SK-N-SH (cell line): ENCODE measurements around the gene MAST4. TPM values are rescaled to one million over a fixed set of nuclear protein-coding genes. Genes with fewer than 3 reads are reported as not detected.

ENCODE experiments used
- CTCF ChIA-PET: fragments of 300-600, 350-600 bp; formaldehyde crosslinking; extraction: SDS; loops from one replicate; lab custom pipeline; 2021; lab: Yijun Ruan, JAX
- POLR2A ChIA-PET: fragments of 350-600 bp; sonication (Branson Sonifier 250); formaldehyde crosslinking; extraction: SDS; loops from one replicate; lab custom pipeline; 2020; ENCODE audit warnings: antibody characterized with exemption, inconsistent platforms; lab: Yijun Ruan, JAX
- DNase-seq: peaks from one replicate; pipeline ENCODE4 v3.0.0; 2012
- H2AFZ ChIP-seq: fragments of 200-600 bp; sonication (generic); 2 replicates; pipeline ENCODE4 v1.8.1; 2016; ENCODE audit warnings: antibody characterized with exemption, mild to moderate bottlenecking, low read depth
- H3F3A ChIP-seq: fragments of 200-600 bp; sonication (generic); replicated peaks from 2 replicates; pipeline ENCODE3; 2016; ENCODE audit warnings: antibody characterized with exemption, mild to moderate bottlenecking; ENCODE audit not compliant: insufficient read depth
- H3K27ac ChIP-seq, 2 experiments: fragments of 200-500 bp in 1 of 2; fragments of 200-600 bp in 1 of 2; sonication (Bioruptor generic) in 1 of 2; sonication (generic), shearing (Covaris generic) in 1 of 2; 2 replicates each; pipeline versions ENCODE4 v1.5.1 to v1.6.1; 2014 to 2016; ENCODE audit warnings: low read depth in 2 of 2, inconsistent platforms in 1 of 2, low read length in 1 of 2, mild to moderate bottlenecking in 1 of 2, mixed read lengths in 1 of 2
- H3K27me3 ChIP-seq: fragments of 200-600 bp; sonication (generic), shearing (Covaris generic); 2 replicates; pipeline ENCODE4 v1.6.1; 2016; ENCODE audit warnings: mixed run types; ENCODE audit not compliant: insufficient read depth
- H3K36me3 ChIP-seq, 2 experiments: fragments of 200-500 bp in 1 of 2; fragments of 200-600 bp in 1 of 2; sonication (Bioruptor generic) in 1 of 2; sonication (generic) in 1 of 2; replicated peaks in 1 of 2; 2 replicates each; pipeline versions ENCODE3 to v1.5.1; 2014 to 2016; ENCODE audit warnings: low read length in 1 of 2, mild to moderate bottlenecking in 1 of 2; ENCODE audit not compliant: insufficient read depth in 2 of 2, control insufficient read depth in 1 of 2
- H3K4me1 ChIP-seq, 2 experiments: fragments of 200-500 bp in 1 of 2; fragments of 200-600 bp in 1 of 2; sonication (Bioruptor generic) in 1 of 2; sonication (generic), shearing (Covaris generic) in 1 of 2; 2 replicates each; pipeline versions ENCODE4 v1.5.1 to v1.6.1; 2014 to 2016; ENCODE audit warnings: low read depth in 1 of 2, low read length in 1 of 2, mixed run types in 1 of 2; ENCODE audit not compliant: insufficient read depth in 2 of 2, control insufficient read depth in 1 of 2
- H3K4me2 ChIP-seq: fragments of 200-600 bp; sonication (generic), shearing (Covaris generic); 2 replicates; pipeline ENCODE4 v1.6.1; 2017; ENCODE audit warnings: mixed run types
- H3K4me3 ChIP-seq, 2 experiments: fragments of 200-500 bp in 1 of 2; fragments of 200-600 bp in 1 of 2; sonication (Bioruptor generic) in 1 of 2; sonication (generic), shearing (Covaris generic) in 1 of 2; 2 replicates each; pipeline versions ENCODE4 v1.5.1 to v1.8.1; 2014 to 2016; ENCODE audit warnings: low read depth in 2 of 2, inconsistent platforms in 1 of 2, low read length in 1 of 2, mild to moderate bottlenecking in 1 of 2, mixed read lengths in 1 of 2, moderate library complexity in 1 of 2
- H3K79me2 ChIP-seq: fragments of 200-600 bp; sonication (generic); 2 replicates; pipeline ENCODE4 v1.8.1; 2017; ENCODE audit warnings: mild to moderate bottlenecking; ENCODE audit not compliant: insufficient read depth
- H3K9ac ChIP-seq: fragments of 200-600 bp; sonication (generic); 2 replicates; pipeline ENCODE4 v1.6.1; 2017; ENCODE audit warnings: mixed run types
- H3K9me2 ChIP-seq: fragments of 200-600 bp; sonication (generic); 2 replicates; pipeline ENCODE4 v1.6.1; 2017; ENCODE audit warnings: mixed run types
- H3K9me3 ChIP-seq: fragments of 200-600 bp; sonication (generic); 2 replicates; pipeline ENCODE4 v1.6.1; 2017; ENCODE audit warnings: mixed run types, mild to moderate bottlenecking, moderate library complexity
- H4K20me1 ChIP-seq: fragments of 200-600 bp; sonication (generic); 2 replicates; pipeline ENCODE4 v1.6.1; 2017; ENCODE audit warnings: mild to moderate bottlenecking, mixed run types; ENCODE audit not compliant: insufficient read depth
- CHD2 ChIP-seq: fragments of 150-350 bp; IDR thresholded peaks from 2 replicates; pipeline ENCODE4 v1.6.1; 2018; ENCODE audit warnings: low read length; ENCODE audit not compliant: partially characterized antibody
- ELF1 ChIP-seq: IDR thresholded peaks from 2 replicates; pipeline ENCODE4 v1.4.0; 2012
- EZH2phosphoT487 ChIP-seq: fragments of 200-600 bp; sonication (generic); IDR thresholded peaks from 2 replicates; pipeline ENCODE4 v1.6.1; 2017; ENCODE audit warnings: low read depth, mixed run types, mild to moderate bottlenecking, antibody characterized with exemption, moderate library complexity, borderline replicate concordance
- FOSL2 ChIP-seq: IDR thresholded peaks from 2 replicates; pipeline ENCODE4 v1.4.0; 2012; ENCODE audit warnings: low read depth, mild to moderate bottlenecking, moderate library complexity, borderline replicate concordance
- FOXJ3 ChIP-seq: sonication (generic); formaldehyde crosslinking; IDR thresholded peaks from 2 replicates; pipeline ENCODE4 v1.5.1; 2020; ENCODE audit warnings: mild to moderate bottlenecking, missing genetic modification reagents
- GATA2 ChIP-seq: sonication (generic); formaldehyde crosslinking; IDR thresholded peaks from 2 replicates; pipeline ENCODE4 v1.5.0; 2020; ENCODE audit warnings: mild to moderate bottlenecking, missing genetic modification reagents
- JUND ChIP-seq: IDR thresholded peaks from 2 replicates; pipeline ENCODE4 v1.4.0; 2012
- MEF2A ChIP-seq: IDR thresholded peaks from 2 replicates; pipeline ENCODE4 v1.4.0; 2012; ENCODE audit warnings: low read depth, borderline replicate concordance
- NFIC ChIP-seq: IDR thresholded peaks from 2 replicates; pipeline ENCODE4 v1.4.0; 2012; ENCODE audit warnings: borderline replicate concordance
- NRF1 ChIP-seq: IDR thresholded peaks from 2 replicates; pipeline ENCODE4 v1.6.1; 2012; ENCODE audit warnings: low read depth, mild to moderate bottlenecking, low read length
- RAD21 ChIP-seq: IDR thresholded peaks from 2 replicates; pipeline ENCODE4 v1.6.1; 2012; ENCODE audit warnings: mild to moderate bottlenecking, low read length
- SIN3A ChIP-seq: IDR thresholded peaks from 2 replicates; pipeline ENCODE4 v1.6.1; 2012; ENCODE audit warnings: low read depth, mild to moderate bottlenecking, low read length, moderate library complexity, borderline replicate concordance
- SMC3 ChIP-seq: IDR thresholded peaks from 2 replicates; pipeline ENCODE4 v1.6.1; 2012; ENCODE audit warnings: low read depth, low read length, improper control_type of control experiment
- TAF1 ChIP-seq: IDR thresholded peaks from 2 replicates; pipeline ENCODE4 v1.6.1; 2012; ENCODE audit warnings: low read depth, mild to moderate bottlenecking, low read length, moderate library complexity, borderline replicate concordance
- TCF12 ChIP-seq: IDR thresholded peaks from 2 replicates; pipeline ENCODE4 v1.4.0; 2012
- TEAD4 ChIP-seq: IDR thresholded peaks from 2 replicates; pipeline ENCODE4 v1.4.0; 2012; ENCODE audit warnings: mild to moderate bottlenecking, borderline replicate concordance; ENCODE audit not compliant: insufficient read depth
- WGBS: methylation state at CpG from one replicate; pipeline ENCODE4 v1.1.6; 2017; ENCODE audit warnings: low lambda C conversion rate; 5-methylcytosine and 5-hydroxymethylcytosine counted together
- polyA plus RNA-seq, 3 experiments: library from polyadenylated mRNA; depleted of rRNA; stranded (reverse); fragments of >200 nt; gene quantifications; 2 replicates each; pipeline ENCODE4 v1.2.3, GENCODE V29; 2012
- TF ChIP-seq, protein P1 (sequence below): IDR thresholded peaks from 2 replicates; pipeline ENCODE4; 2012
- TF ChIP-seq, protein P2 (sequence below): fragments of 200-600 bp; sonication (generic); IDR thresholded peaks from 2 replicates; pipeline ENCODE4 v1.6.1; 2017; ENCODE audit warnings: antibody characterized with exemption, mild to moderate bottlenecking, moderate library complexity
- TF ChIP-seq, protein P3 (sequence below): fragments of 150-350 bp; IDR thresholded peaks from 2 replicates; pipeline ENCODE4 v1.6.1; 2016; ENCODE audit warnings: mild to moderate bottlenecking, low read depth, low read length

Gene MAST4
- polyA plus RNA-seq, 1 of the 3 experiments (the other 2 are of a cell fraction) = 2.2 TPM

DNA sequence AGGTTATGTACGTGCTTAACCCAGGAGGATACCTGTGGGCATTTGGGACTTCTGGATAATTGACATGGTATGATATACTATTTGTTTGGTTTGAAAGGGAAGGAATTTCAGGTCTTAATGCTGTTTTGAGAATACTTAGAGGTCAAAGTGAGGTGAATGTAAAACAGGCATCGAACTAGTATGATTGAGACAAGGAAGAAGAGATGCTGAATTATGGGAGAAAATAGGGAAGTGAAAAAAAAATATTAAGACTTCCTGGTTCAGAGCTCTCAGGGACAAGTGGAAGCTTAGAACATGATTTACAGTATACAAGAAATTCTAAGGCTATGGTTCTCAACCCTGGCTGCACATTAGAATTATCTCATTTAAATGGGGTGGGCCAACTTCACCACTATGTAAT lies 485.1 kb downstream of the MAST4 start:
- Histone ChIP-seq H3K27me3 (no peaks in the 10 kb centered on the region), H2AFZ (no peak overlapping the region), H3K36me3 (no peaks in the 10 kb centered on the region), H3K27ac (no peak overlapping the region), H3K4me2 (no peak overlapping the region), H3K4me1 (peaks cover 0 to 14% of the 10 kb centered on the region in 2 experiments; a peak in 2 of 4 replicates), H3K9me3 (no peaks in the 10 kb centered on the region), H3K4me3 (no peak overlapping the region), H4K20me1 (no peaks in the 10 kb centered on the region), H3K9ac (no peak overlapping the region), H3K9me2 (no peaks in the 10 kb centered on the region; the same call in 1 of the 2 replicates), H3F3A (no peaks in the 10 kb centered on the region), H3K79me2 (no peaks in the 10 kb centered on the region)
- TF ChIP-seq JUND (no peak), GATA2 (no peak), EZH2phosphoT487 (no peak), TEAD4 (no peak), TAF1 (no peak), FOSL2 (no peak), NFIC (no peak), SIN3A (no peak)
- TF ChIP-seq, protein P1, sequence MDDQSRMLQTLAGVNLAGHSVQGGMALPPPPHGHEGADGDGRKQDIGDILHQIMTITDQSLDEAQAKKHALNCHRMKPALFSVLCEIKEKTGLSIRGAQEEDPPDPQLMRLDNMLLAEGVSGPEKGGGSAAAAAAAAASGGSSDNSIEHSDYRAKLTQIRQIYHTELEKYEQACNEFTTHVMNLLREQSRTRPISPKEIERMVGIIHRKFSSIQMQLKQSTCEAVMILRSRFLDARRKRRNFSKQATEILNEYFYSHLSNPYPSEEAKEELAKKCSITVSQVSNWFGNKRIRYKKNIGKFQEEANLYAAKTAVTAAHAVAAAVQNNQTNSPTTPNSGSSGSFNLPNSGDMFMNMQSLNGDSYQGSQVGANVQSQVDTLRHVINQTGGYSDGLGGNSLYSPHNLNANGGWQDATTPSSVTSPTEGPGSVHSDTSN = no peak
- TF ChIP-seq, protein P2, sequence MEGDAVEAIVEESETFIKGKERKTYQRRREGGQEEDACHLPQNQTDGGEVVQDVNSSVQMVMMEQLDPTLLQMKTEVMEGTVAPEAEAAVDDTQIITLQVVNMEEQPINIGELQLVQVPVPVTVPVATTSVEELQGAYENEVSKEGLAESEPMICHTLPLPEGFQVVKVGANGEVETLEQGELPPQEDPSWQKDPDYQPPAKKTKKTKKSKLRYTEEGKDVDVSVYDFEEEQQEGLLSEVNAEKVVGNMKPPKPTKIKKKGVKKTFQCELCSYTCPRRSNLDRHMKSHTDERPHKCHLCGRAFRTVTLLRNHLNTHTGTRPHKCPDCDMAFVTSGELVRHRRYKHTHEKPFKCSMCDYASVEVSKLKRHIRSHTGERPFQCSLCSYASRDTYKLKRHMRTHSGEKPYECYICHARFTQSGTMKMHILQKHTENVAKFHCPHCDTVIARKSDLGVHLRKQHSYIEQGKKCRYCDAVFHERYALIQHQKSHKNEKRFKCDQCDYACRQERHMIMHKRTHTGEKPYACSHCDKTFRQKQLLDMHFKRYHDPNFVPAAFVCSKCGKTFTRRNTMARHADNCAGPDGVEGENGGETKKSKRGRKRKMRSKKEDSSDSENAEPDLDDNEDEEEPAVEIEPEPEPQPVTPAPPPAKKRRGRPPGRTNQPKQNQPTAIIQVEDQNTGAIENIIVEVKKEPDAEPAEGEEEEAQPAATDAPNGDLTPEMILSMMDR = no peak
- DNase-seq = no peak
- CTCF ChIA-PET = no interaction called here
- WGBS = 88% methylated on average over 2 of the region's 2 CpGs
- POLR2A ChIA-PET = no interaction called here

DNA sequence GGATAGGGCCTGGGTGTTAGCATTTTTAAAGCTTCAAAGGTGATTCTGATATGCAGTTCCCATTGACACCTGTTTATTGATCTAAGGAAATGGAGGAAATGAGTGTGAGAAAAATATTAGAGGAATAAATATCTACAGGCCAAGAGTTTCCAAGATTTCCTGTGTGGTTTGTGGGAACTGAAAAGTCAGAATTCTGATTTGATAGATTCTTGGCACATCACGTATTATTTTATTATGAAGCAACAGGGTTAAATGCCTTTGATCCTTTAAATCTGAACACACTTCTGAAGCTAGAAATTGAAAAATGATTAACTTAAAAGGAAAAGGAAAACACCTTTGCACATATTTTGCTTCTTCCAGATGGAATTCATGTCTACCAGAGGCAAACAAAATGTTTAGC lies 486.7 kb downstream of the MAST4 start:
- 93% methylated on average over 1 of the region's 1 CpG for WGBS
- Histone ChIP-seq H3K27ac (no peak overlapping the region), H3K4me1 (peaks cover 0 to 13% of the 10 kb centered on the region in 2 experiments; a peak in 2 of 4 replicates), H3K4me2 (no peak overlapping the region), H3K36me3 (no peaks in the 10 kb centered on the region), H3K27me3 (no peaks in the 10 kb centered on the region), H3K9ac (no peak overlapping the region), H4K20me1 (no peaks in the 10 kb centered on the region), H3K4me3 (no peak overlapping the region), H3K9me3 (no peaks in the 10 kb centered on the region), H3K9me2 (no peaks in the 10 kb centered on the region; the same call in 1 of the 2 replicates), H3F3A (no peaks in the 10 kb centered on the region), H2AFZ (no peak overlapping the region), H3K79me2 (no peaks in the 10 kb centered on the region)
- POLR2A ChIA-PET = no interaction called here
- no peak for DNase-seq
- TF ChIP-seq SMC3 = no peak
- TF ChIP-seq ELF1 = no peak
- no peak for TF ChIP-seq CHD2
- TF ChIP-seq, protein P3, sequence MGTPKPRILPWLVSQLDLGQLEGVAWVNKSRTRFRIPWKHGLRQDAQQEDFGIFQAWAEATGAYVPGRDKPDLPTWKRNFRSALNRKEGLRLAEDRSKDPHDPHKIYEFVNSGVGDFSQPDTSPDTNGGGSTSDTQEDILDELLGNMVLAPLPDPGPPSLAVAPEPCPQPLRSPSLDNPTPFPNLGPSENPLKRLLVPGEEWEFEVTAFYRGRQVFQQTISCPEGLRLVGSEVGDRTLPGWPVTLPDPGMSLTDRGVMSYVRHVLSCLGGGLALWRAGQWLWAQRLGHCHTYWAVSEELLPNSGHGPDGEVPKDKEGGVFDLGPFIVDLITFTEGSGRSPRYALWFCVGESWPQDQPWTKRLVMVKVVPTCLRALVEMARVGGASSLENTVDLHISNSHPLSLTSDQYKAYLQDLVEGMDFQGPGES = no peak
- TF ChIP-seq NRF1 = no peak
- TF ChIP-seq GATA2 = no peak
- TF ChIP-seq FOXJ3 (CRISPR knock-in tag) = no peak
- TF ChIP-seq RAD21 = no peak
- TF ChIP-seq FOSL2 = no peak
- TF ChIP-seq EZH2phosphoT487 = no peak
- no peak for TF ChIP-seq TAF1
- TF ChIP-seq TCF12 = no peak
- no peak for TF ChIP-seq MEF2A
- CTCF ChIA-PET = no interaction called here
